K562 (cell line): ENCODE measurements around the gene CALU. TPM values are rescaled to one million over a fixed set of nuclear protein-coding genes. Genes with fewer than 3 reads are reported as not detected.

Source experiments
- ATAC-seq: fragments of 200-7000 bp; cut with Tn5 transposase; 3 replicates; pipeline ENCODE4 v1.9.1; 2020; ENCODE audit warnings: moderate library complexity
- BruUV-seq: library from RNA; stranded (reverse); fragments of 400-500 nt; replicated peaks from 2 replicates; lab custom pipeline; 2021; lab: Mats Ljungman, UMichigan
- CTCF ChIA-PET: fragments of 300-600 bp; formaldehyde crosslinking; extraction: SDS; loops from one replicate; lab custom pipeline; 2021; ENCODE audit warnings: low intra/inter-chr PET ratio; lab: Yijun Ruan, JAX
- POLR2A ChIA-PET: fragments of 300-600, 350-650 bp; sonication (Branson Sonifier 250); formaldehyde crosslinking; extraction: SDS; loops from one replicate; lab custom pipeline; 2021; ENCODE audit warnings: antibody characterized with exemption, inconsistent platforms; lab: Yijun Ruan, JAX
- DNase-seq, 4 experiments: peaks; one replicate each; pipeline versions ENCODE4 v3.0.0 to v3.0.0-alpha.2; 2011 to 2018; ENCODE audit warnings: low spot score in 3 of 4, mixed read lengths in 3 of 4; ENCODE audit errors: extremely low read depth in 1 of 4
- FAIRE-seq: peaks from 2 replicates; lab custom pipeline; 2011; peaks lifted over from hg19 to GRCh38; lab: Jason Lieb, UNC
- H2AFZ ChIP-seq: 2 replicates; pipeline ENCODE4 v1.6.0; 2011; ENCODE audit warnings: low read depth, low read length, control low read depth, inconsistent platforms
- H3K27ac ChIP-seq: fragments of 200-600 bp; 3 replicates; pipeline ENCODE4 v1.8.0; 2011; ENCODE audit warnings: low read depth, mild to moderate bottlenecking, control low read depth, inconsistent platforms, low read length, moderate library complexity, mixed read lengths; ENCODE audit errors: extremely low read depth
- H3K27me3 ChIP-seq, 2 experiments: fragments of 300-600 bp in 1 of 2; 2 replicates in 1 of 2; 3 replicates in 1 of 2; pipeline versions ENCODE4 v1.6.0 to v1.8.0; 2011; ENCODE audit warnings: inconsistent platforms in 2 of 2, low read length in 2 of 2, mild to moderate bottlenecking in 1 of 2, mixed read lengths in 1 of 2, moderate library complexity in 1 of 2; ENCODE audit not compliant: control insufficient read depth in 2 of 2, insufficient read depth in 2 of 2
- H3K36me3 ChIP-seq: fragments of 300-600 bp; 3 replicates; pipeline ENCODE4 v1.8.0; 2011; ENCODE audit warnings: mild to moderate bottlenecking, low read length, inconsistent platforms; ENCODE audit not compliant: control insufficient read depth, insufficient read depth
- H3K4me1 ChIP-seq, 2 experiments: fragments of 200-600 bp in 1 of 2; replicated peaks in 1 of 2; 2 replicates in 1 of 2; 3 replicates in 1 of 2; pipeline versions ENCODE4 v1.5.1 to v1.8.0; 2011; ENCODE audit warnings: inconsistent platforms in 2 of 2, low read length in 2 of 2, mild to moderate bottlenecking in 1 of 2, mixed read lengths in 1 of 2, moderate library complexity in 1 of 2; ENCODE audit not compliant: control insufficient read depth in 2 of 2, insufficient read depth in 2 of 2
- H3K4me2 ChIP-seq: 2 replicates; pipeline ENCODE4 v1.6.1; 2011; ENCODE audit warnings: low read length, control low read depth, inconsistent platforms, mixed read lengths; ENCODE audit not compliant: insufficient read depth
- H3K4me3 ChIP-seq: fragments of 200-600 bp; sonication (generic), shearing (Covaris generic); 2 replicates; pipeline ENCODE4 v1.5.1; 2016; ENCODE audit warnings: control low read depth, inconsistent platforms
- H3K79me2 ChIP-seq: fragments of 200-600 bp; 3 replicates; pipeline ENCODE4 v1.8.0; 2011; ENCODE audit warnings: low read length, inconsistent platforms; ENCODE audit not compliant: control insufficient read depth, insufficient read depth
- H3K9ac ChIP-seq, 2 experiments: 2 replicates each; pipeline versions ENCODE4 v1.6.0 to v1.6.1; 2011; ENCODE audit warnings: low read depth in 2 of 2, low read length in 2 of 2, control low read depth in 1 of 2, inconsistent platforms in 1 of 2, mild to moderate bottlenecking in 1 of 2, mixed read lengths in 1 of 2; ENCODE audit not compliant: insufficient read depth in 1 of 2
- H3K9me1 ChIP-seq: one replicate; pipeline ENCODE4 v1.6.0; 2011; ENCODE audit warnings: inconsistent platforms, mild to moderate bottlenecking, low read length, moderate library complexity; ENCODE audit not compliant: control insufficient read depth, insufficient read depth
- H3K9me3 ChIP-seq: replicated peaks from 2 replicates; pipeline ENCODE4 v1.5.1; 2011; ENCODE audit warnings: low read depth, low read length, inconsistent platforms; ENCODE audit not compliant: control insufficient read depth, insufficient read depth
- H4K20me1 ChIP-seq: replicated peaks from 2 replicates; pipeline ENCODE4 v1.6.1; 2011; ENCODE audit warnings: low read length, inconsistent platforms, mixed read lengths; ENCODE audit not compliant: control insufficient read depth, insufficient read depth
- AFF1 ChIP-seq, 2 experiments: fragments of 450-650 bp; IDR thresholded peaks; 2 replicates each; pipeline ENCODE4 v1.6.1; 2018; ENCODE audit warnings: mild to moderate bottlenecking in 2 of 2, low read depth in 1 of 2; ENCODE audit not compliant: partially characterized antibody in 2 of 2
- HDGF ChIP-seq: fragments of 450-650 bp; IDR thresholded peaks from 2 replicates; pipeline ENCODE4 v1.6.1; 2016
- HMGXB4 ChIP-seq: sonication (generic); formaldehyde crosslinking; IDR thresholded peaks from 2 replicates; pipeline ENCODE4 v1.8.1; 2023; ENCODE audit warnings: mild to moderate bottlenecking, missing genetic modification reagents
- JUND ChIP-seq, 2 experiments: IDR thresholded peaks; 2 replicates in 1 of 2; 3 replicates in 1 of 2; pipeline ENCODE4 v1.6.1; 2011; ENCODE audit warnings: borderline replicate concordance in 2 of 2, low read depth in 2 of 2, low read length in 2 of 2, improper control_type of control experiment in 1 of 2, missing biosample characterization in 1 of 2, missing genetic modification characterization in 1 of 2, missing genetic modification reagents in 1 of 2
- L3MBTL2 ChIP-seq: fragments of 450-650 bp; IDR thresholded peaks from 2 replicates; pipeline ENCODE4 v1.6.1; 2016; ENCODE audit warnings: mild to moderate bottlenecking, moderate library complexity
- POLR2B ChIP-seq: fragments of 450-650 bp; IDR thresholded peaks from 2 replicates; pipeline ENCODE4 v1.6.1; 2018; ENCODE audit warnings: low read depth; ENCODE audit not compliant: partially characterized antibody
- TFE3 ChIP-seq: fragments of 450-650 bp; formaldehyde crosslinking; IDR thresholded peaks from 2 replicates; pipeline ENCODE4 v1.4.0; 2020; ENCODE audit warnings: mild to moderate bottlenecking, mixed read lengths
- TOE1 ChIP-seq, 2 experiments: fragments of 450-650 bp in 1 of 2; sonication (generic) in 1 of 2; formaldehyde crosslinking in 1 of 2; IDR thresholded peaks; 2 replicates each; pipeline versions ENCODE4 v1.7.1 to v1.8.0; 2016 to 2022; ENCODE audit warnings: borderline replicate concordance in 2 of 2, mild to moderate bottlenecking in 2 of 2, antibody characterized with exemption in 1 of 2, inconsistent platforms in 1 of 2, low read depth in 1 of 2, missing genetic modification reagents in 1 of 2, moderate library complexity in 1 of 2
- YY1 ChIP-seq, 3 experiments: IDR thresholded peaks; 2 replicates each; pipeline ENCODE4 v1.6.1; 2011; ENCODE audit warnings: low read length in 2 of 3, mild to moderate bottlenecking in 2 of 3, moderate library complexity in 2 of 3, borderline replicate concordance in 1 of 3, control low read depth in 1 of 3, low read depth in 1 of 3; ENCODE audit not compliant: insufficient read depth in 3 of 3, insufficient replicate concordance in 2 of 3, control insufficient read depth in 1 of 3, insufficient read length in 1 of 3; ENCODE audit errors: extremely low read depth in 1 of 3
- ZNF644 ChIP-seq: fragments of 200-800 bp; sonication (Bioruptor generic); IDR thresholded peaks from 2 replicates; pipeline ENCODE4 v1.6.1; 2016; ENCODE audit warnings: low read depth, missing genetic modification characterization, missing compliant biosample characterization
- WGBS: fragments of 100-300 bp; shearing (Covaris generic); methylation state at CpG from one replicate; pipeline ENCODE4 v1.1.6; 2016; ENCODE audit warnings: low coverage, mixed read lengths; ENCODE audit not compliant: insufficient coverage; ENCODE audit errors: missing lambda C conversion rate; 5-methylcytosine and 5-hydroxymethylcytosine counted together
- in situ Hi-C: fragments of 300-500 bp; cut with MboI; formaldehyde crosslinking; loops from 4 replicates; pipeline ENCODE4 v1.15.0; 2018; ENCODE audit warnings: inconsistent platforms, mixed read lengths
- intact Hi-C: fragments of 100-400 bp; cut with micrococcal nuclease; formaldehyde crosslinking; loops from 2 replicates; pipeline ENCODE4 v1.14.2; 2022
- polyA plus RNA-seq, 8 experiments: library from polyadenylated mRNA; depleted of rRNA in 4 of 8; stranded (reverse) in 5 of 8; unstranded in 3 of 8; fragments of >200 nt; fragmentation: Nextera tagmentation in 2 of 8; fragmentation: Illumina TruSeq in 1 of 8; extraction: Ambion mirVana in 2 of 8; extraction: Trizol in 1 of 8; gene quantifications; 2 replicates each; pipeline versions ENCODE4 v1.2.1 to v1.2.3, GENCODE V29; 2011 to 2014; ENCODE audit warnings: inconsistent platforms in 1 of 8, missing spikeins in 1 of 8
- total RNA-seq, 7 experiments: library from RNA; depleted of rRNA in 6 of 7; stranded (reverse); fragments of >200 nt in 6 of 7; fragmentation: Illumina TruSeq in 2 of 7; extraction: Trizol in 2 of 7; gene quantifications; 2 replicates each; pipeline versions ENCODE4 v1.2.1 to v1.2.3, GENCODE V29; 2011 to 2021; ENCODE audit warnings: low replicate concordance in 1 of 7

Gene CALU
- total and polyA plus RNA-seq, 9 of the 15 experiments (the other 6 are each of a cell fraction or from before 2014, with no cell fraction given) = 166 to 286 (median 215) TPM

DNA sequence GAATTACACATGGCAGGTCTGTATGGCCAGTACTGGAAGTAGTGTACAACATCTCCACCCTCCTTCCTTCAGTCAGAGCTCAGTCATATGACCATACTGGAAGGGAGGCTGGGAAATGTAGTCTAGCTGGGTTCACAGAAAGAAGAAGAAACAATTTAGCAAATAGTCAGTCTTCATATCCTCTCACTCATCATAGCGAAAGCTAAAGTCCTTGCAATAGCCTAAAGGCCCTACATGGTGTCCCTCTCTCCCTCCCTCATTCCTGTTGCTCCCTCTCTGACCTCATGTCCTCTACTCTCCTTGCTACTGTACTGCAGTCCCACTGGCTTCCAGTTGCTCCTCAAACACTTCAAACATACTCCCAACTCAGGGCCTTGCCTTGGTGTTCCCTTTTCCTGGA lies 4.3 kb upstream of the CALU start:
- WGBS = 69% methylated on average over 1 of the region's 1 CpG
- TF ChIP-seq JUND (IDR thresholded peaks at IDR 0.05; ENCODE audit: borderline replicate concordance, low read depth, low read length) (0 out of 2 replicates have a peak, but pooled peaks have one; percentile 8), JUND (tag; IDR thresholded peaks at IDR 0.05; ENCODE audit: borderline replicate concordance, low read depth, low read length) (no peak), AFF1 (IDR thresholded peaks at IDR 0.05; ENCODE audit: low read depth in 1 of 2, partially characterized antibody in 2 of 2) (peak in 1 of 2 experiments; percentile 42), YY1 (IDR thresholded peaks at IDR 0.05; ENCODE audit: borderline replicate concordance in 1 of 3, control insufficient read depth in 1 of 3, extremely low read depth in 1 of 3, insufficient read depth in 3 of 3, insufficient read length in 1 of 3, insufficient replicate concordance in 2 of 3, low read depth in 1 of 3, low read length in 2 of 3) (peak in 1 of 3 experiments; percentile 28), POLR2B (no peak), HMGXB4 (CRISPR knock-in tag) (0 out of 2 replicates have a peak, but pooled peaks have one; percentile 34), TFE3 (CRISPR knock-in tag) (peak; percentile 15; the same call in 1 of the 2 replicates), ZNF644 (tag) (peak; percentile 58; the same call in 1 of the 2 replicates), HDGF (peak; percentile 92), TOE1 (IDR thresholded peaks at IDR 0.05; ENCODE audit: borderline replicate concordance) (0 out of 2 replicates have a peak, but pooled peaks have one; percentile 25), TOE1 (CRISPR knock-in tag; IDR thresholded peaks at IDR 0.05; ENCODE audit: borderline replicate concordance, low read depth) (no peak), L3MBTL2 (peak; percentile 16; the same call in 1 of the 2 replicates)

More for the DNA sequence above, 4.3 kb upstream of the CALU start:
- DNase-seq (peak in 1 of 4 experiments; percentile 48), FAIRE-seq (no peak), ATAC-seq (no peak)
- H3K4me3 ChIP-seq = no peak overlapping the region
- no peak overlapping the region for H3K9ac ChIP-seq
- H3K9me1 ChIP-seq = no peaks in the 10 kb centered on the region
- CTCF ChIA-PET = no interaction called here
- POLR2A ChIA-PET = interaction anchor here (1.1 to 10.5 kb wide), 4 partner anchors 9 to 98 kb away, joined by 4 to 242 read pairs (median 110); no protein-coding TSS in a partner anchor
- peaks cover 6% of the 10 kb centered on the region; the same call in 2 of the 3 replicates for H3K36me3 ChIP-seq
- H4K20me1 ChIP-seq = peaks cover 7% of the 10 kb centered on the region
- H3K4me1 ChIP-seq = peaks cover 15 to 42% of the 10 kb centered on the region in 2 experiments
- H2AFZ ChIP-seq = peak overlapping the region; percentile 92
- H3K4me2 ChIP-seq = no peak overlapping the region
- peaks cover 15% of the 10 kb centered on the region for H3K79me2 ChIP-seq
- H3K27ac ChIP-seq = no peak overlapping the region
- intact Hi-C loops = loop anchor here (5.0 kb wide), 1 partner anchor 1292 kb away; no protein-coding TSS in a partner anchor
- H3K27me3 ChIP-seq = no peaks in the 10 kb centered on the region
- BruUV-seq = no TSS peak
- in situ Hi-C loops = no loop called here
- H3K9me3 ChIP-seq = no peaks in the 10 kb centered on the region
